ENCODE data around the gene BMPR1B. TPM values are rescaled to one million over a fixed set of nuclear protein-coding genes. Genes with fewer than 3 reads are reported as not detected.

BMPR1B gene
- total and polyA plus RNA-seq, 2 of the 8 experiments (the other 6 are each of a cell fraction or from before 2014, with no cell fraction given) = 0.14 to 1.1 TPM

GRCh38 chr4:95000076-95000648 lies 242.4 kb downstream of the BMPR1B start:
- H4K8ac ChIP-seq (ENCODE audit: extremely low read depth, insufficient read depth, low read length) = no peak overlapping the region
- H3K79me1 ChIP-seq (ENCODE audit: low read depth, low read length) = no peaks in the 10 kb centered on the region
- CTCF ChIA-PET (ENCODE audit: partially characterized antibody) = interaction anchor here (0.6 kb wide), 1 partner anchor 879 kb away, joined by 3 read pairs; no protein-coding TSS in a partner anchor
- no peak overlapping the region for H3K27ac ChIP-seq (ENCODE audit: low read depth, low read length)
- H3K14ac ChIP-seq (ENCODE audit: insufficient read length) = no peak overlapping the region
- 93% methylated on average over 4 of the region's 4 CpGs; no CpG with 5 or more reads in 1 of the 2 experiments for WGBS, 2 experiments (ENCODE audit: extremely low coverage in 1 of 2, insufficient coverage in 1 of 2, insufficient read length in 1 of 2, insufficient replicate concordance in 2 of 2, low coverage in 1 of 2, low lambda C conversion rate in 2 of 2, missing lambda C conversion rate in 1 of 2)
- no peak overlapping the region for H3K4ac ChIP-seq (replicated peaks; ENCODE audit: insufficient read length, low read depth, low read length)
- DNase-seq (ENCODE audit: low read depth in 1 of 2, low spot score in 2 of 2) (no peak), FAIRE-seq (no peak)
- H3K9me3 ChIP-seq (ENCODE audit: insufficient read depth in 2 of 2, low read depth in 1 of 2, low read length in 1 of 2) = no peaks in the 10 kb centered on the region
- H3K23ac ChIP-seq (ENCODE audit: insufficient read length) = no peak overlapping the region
- H2BK5ac ChIP-seq (ENCODE audit: low read depth, low read length) = no peak overlapping the region
- no peak overlapping the region for H2BK12ac ChIP-seq (ENCODE audit: low read depth, low read length)
- no peaks in the 10 kb centered on the region for H3K79me2 ChIP-seq (ENCODE audit: control insufficient read depth in 1 of 2, insufficient read depth in 2 of 2, low read length in 2 of 2)
- H2BK120ac ChIP-seq (replicated peaks; ENCODE audit: low read depth, low read length) = no peak overlapping the region
- H3K36me3 ChIP-seq (ENCODE audit: control insufficient read depth in 2 of 4, insufficient read depth in 4 of 4, low read length in 3 of 4) = no peaks in the 10 kb centered on the region
- no peak overlapping the region for H3K4me3 ChIP-seq (ENCODE audit: extremely low read depth in 1 of 4, insufficient read depth in 2 of 4, low read depth in 3 of 4, low read length in 4 of 4)
- H3K18ac ChIP-seq (ENCODE audit: extremely low read depth, low read length) = no peak overlapping the region
- no peak overlapping the region for H3K9ac ChIP-seq (replicated peaks in 1 of 4; ENCODE audit: extremely low read depth in 1 of 4, low read depth in 3 of 4, low read length in 3 of 4)
- H3K4me2 ChIP-seq (ENCODE audit: insufficient read depth in 1 of 2, low read depth in 2 of 2, low read length in 2 of 2) = no peak overlapping the region
- no peak overlapping the region for H3K56ac ChIP-seq (replicated peaks; ENCODE audit: insufficient read length, low read depth, low read length)
- no peaks in the 10 kb centered on the region for H4K20me1 ChIP-seq (replicated peaks in 1 of 2; ENCODE audit: control insufficient read depth in 1 of 2, insufficient read depth in 2 of 2, low read length in 2 of 2)
- no peaks in the 10 kb centered on the region for H3K23me2 ChIP-seq (ENCODE audit: low read depth, low read length)
- POLR2A ChIA-PET (ENCODE audit: partially characterized antibody) = interaction anchor here (0.7 kb wide), 1 partner anchor 51 kb away, joined by 3 read pairs; no protein-coding TSS in a partner anchor
- H4K5ac ChIP-seq (ENCODE audit: insufficient read length, low read depth, low read length) = no peak overlapping the region
- no peaks in the 10 kb centered on the region for H3K27me3 ChIP-seq (replicated peaks in 1 of 4; ENCODE audit: control insufficient read depth in 3 of 4, extremely low read depth in 1 of 4, insufficient read depth in 3 of 4, low read length in 3 of 4)
- H2AK5ac ChIP-seq (ENCODE audit: low read depth, low read length) = no peak overlapping the region
- H3K4me1 ChIP-seq (replicated peaks in 1 of 4; ENCODE audit: control insufficient read depth in 3 of 4, insufficient read depth in 4 of 4, low read length in 3 of 4) = peaks cover 3 to 10% (median 5%) of the 10 kb centered on the region in 4 experiments; a peak in 4 of 7 replicates
- H2BK20ac ChIP-seq (ENCODE audit: low read length) = no peak overlapping the region
- H4K91ac ChIP-seq (replicated peaks; ENCODE audit: insufficient read length, low read length) = no peak overlapping the region
- H2AFZ ChIP-seq (ENCODE audit: low read length) = no peak overlapping the region
- H2BK15ac ChIP-seq (ENCODE audit: low read length) = no peak overlapping the region
- TF ChIP-seq EGR1 (IDR thresholded peaks at IDR 0.05; ENCODE audit: borderline replicate concordance, low read depth, low read length) (no peak), ZNF274 (IDR thresholded peaks at IDR 0.05; ENCODE audit: borderline replicate concordance, extremely low read depth, low read length) (no peak), SP4 (IDR thresholded peaks at IDR 0.05; ENCODE audit: low read length) (no peak), NRF1 (IDR thresholded peaks at IDR 0.05; ENCODE audit: low read depth, low read length) (no peak), CBX5 (IDR thresholded peaks at IDR 0.05; ENCODE audit: low read depth, low read length) (no peak), TBP (IDR thresholded peaks at IDR 0.05; ENCODE audit: low read depth, low read length) (no peak), BACH1 (IDR thresholded peaks at IDR 0.05; ENCODE audit: low read length) (no peak), KDM5A (IDR thresholded peaks at IDR 0.05; ENCODE audit: low read length) (no peak), SP2 (IDR thresholded peaks at IDR 0.05; ENCODE audit: low read length) (no peak), EP300 (IDR thresholded peaks at IDR 0.05; ENCODE audit: borderline replicate concordance in 1 of 2, low read depth in 2 of 2, low read length in 2 of 2) (no peak), PHF8 (conservative IDR thresholded peaks at IDR 0.05; ENCODE audit: low read depth, low read length) (no peak), SUZ12 (IDR thresholded peaks at IDR 0.05; ENCODE audit: low read length) (no peak)
- TF ChIP-seq, protein P1, sequence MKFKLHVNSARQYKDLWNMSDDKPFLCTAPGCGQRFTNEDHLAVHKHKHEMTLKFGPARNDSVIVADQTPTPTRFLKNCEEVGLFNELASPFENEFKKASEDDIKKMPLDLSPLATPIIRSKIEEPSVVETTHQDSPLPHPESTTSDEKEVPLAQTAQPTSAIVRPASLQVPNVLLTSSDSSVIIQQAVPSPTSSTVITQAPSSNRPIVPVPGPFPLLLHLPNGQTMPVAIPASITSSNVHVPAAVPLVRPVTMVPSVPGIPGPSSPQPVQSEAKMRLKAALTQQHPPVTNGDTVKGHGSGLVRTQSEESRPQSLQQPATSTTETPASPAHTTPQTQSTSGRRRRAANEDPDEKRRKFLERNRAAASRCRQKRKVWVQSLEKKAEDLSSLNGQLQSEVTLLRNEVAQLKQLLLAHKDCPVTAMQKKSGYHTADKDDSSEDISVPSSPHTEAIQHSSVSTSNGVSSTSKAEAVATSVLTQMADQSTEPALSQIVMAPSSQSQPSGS (IDR thresholded peaks at IDR 0.05; ENCODE audit: low read length) = no peak

All from H1 (cell line).